K562 treated with DMSO at 1 percent for 12 hours (cell line): Measurements from ENCODE around the gene SLC44A4. TPM values are rescaled to one million over a fixed set of nuclear protein-coding genes. Genes with fewer than 3 reads are reported as not detected.

ENCODE experiments used
- total RNA-seq: library from RNA; unstranded; fragments of 300-600 nt; gene quantifications from 2 replicates; pipeline ENCODE4 v1.2.3, GENCODE V29; 2022; ENCODE audit not compliant: insufficient read depth

The SLC44A4 gene
- total RNA-seq = 9.6 and 13.1 TPM in 2 replicates

GRCh38 chr6:31878726-31879125 is at the start of gene SLC44A4:
SLC44A4 (minus strand) TSS chr6:31878997; CDS start chr6:31878980, 17 bp downstream.

GRCh38 chr6:31927242-31927862 is 48.6 kb upstream of the SLC44A4 start, which contains the start of gene C2:
C2 (plus strand) TSS chr6:31927717; CDS start chr6:31927753, 36 bp downstream.

GRCh38 chr6:31901953-31902643 is 23.3 kb upstream of the SLC44A4 start, which contains the start of gene ZBTB12:
ZBTB12 (minus strand) TSS chr6:31902086; CDS start chr6:31901305, 781 bp downstream.

GRCh38 chr6:31897612-31898382 is 19.0 kb upstream of the SLC44A4 start, which contains the start of gene EHMT2:
EHMT2 (minus strand) TSS chr6:31897698; CDS start chr6:31897677, 21 bp downstream.

GRCh38 chr6:31862344-31863235 is 16.2 kb downstream of the SLC44A4 start, which contains the start of gene NEU1:
NEU1 (minus strand) TSS chr6:31862821; CDS start chr6:31862776, 45 bp downstream.

GRCh38 chr6:31827286-31828079 is 51.3 kb downstream of the SLC44A4 start, which contains the start of gene HSPA1B:
HSPA1B (plus strand) TSS chr6:31827738; CDS start chr6:31827951, 213 bp downstream.

GRCh38 chr6:31815025-31815838 is 63.6 kb downstream of the SLC44A4 start, which contains the start of the genes HSPA1A and HSPA1L:
HSPA1A (plus strand) TSS chr6:31815543; CDS start chr6:31815757, 214 bp downstream.
HSPA1L (minus strand) TSS chr6:31815283; CDS start chr6:31811972, 3,311 bp downstream.

Other genes starting within 250 kb of the SLC44A4 start
- 285 and 425 TPM in 2 replicates for gene BAG6, start 226.3 kb downstream of the SLC44A4 start, total RNA-seq
- gene APOM, start 223.1 kb downstream of the SLC44A4 start, total RNA-seq = 3.6 and 14.1 TPM in 2 replicates
- gene C6orf47, start 218.2 kb downstream of the SLC44A4 start, total RNA-seq = 22.4 and 35.6 TPM in 2 replicates
- gene GPANK1, start 214.0 kb downstream of the SLC44A4 start, total RNA-seq = 48.9 and 50.1 TPM in 2 replicates
- 524 and 598 TPM in 2 replicates for gene CSNK2B, start 212.9 kb downstream of the SLC44A4 start, total RNA-seq
- 2.1 and 12.9 TPM in 2 replicates for gene LY6G5B, start 209.0 kb downstream of the SLC44A4 start, total RNA-seq
- gene LY6G5C, start 197.9 kb downstream of the SLC44A4 start, total RNA-seq = not detected in 2 replicates
- gene ABHD16A, start 175.7 kb downstream of the SLC44A4 start, total RNA-seq = 80.3 and 103 TPM in 2 replicates
- gene LY6G6F, start 172.1 kb downstream of the SLC44A4 start, total RNA-seq = not detected in 2 replicates
- gene LY6G6D, start 163.6 kb downstream of the SLC44A4 start, total RNA-seq = not detected in 2 replicates
- gene LY6G6C, start 157.3 kb downstream of the SLC44A4 start, total RNA-seq = not detected in 2 replicates
- gene MPIG6B, start 155.6 kb downstream of the SLC44A4 start, total RNA-seq = not detected in 2 replicates
- 45.6 and 57.2 TPM in 2 replicates for gene DDAH2, start 149.7 kb downstream of the SLC44A4 start, total RNA-seq
- gene CLIC1, start 142.5 kb downstream of the SLC44A4 start, total RNA-seq = 1,195 and 1,297 TPM in 2 replicates
- gene MSH5, start 139.0 kb downstream of the SLC44A4 start, total RNA-seq = 14.8 and 39.6 TPM in 2 replicates
- gene SAPCD1, start 116.3 kb downstream of the SLC44A4 start, total RNA-seq = 6.8 and 8.2 TPM in 2 replicates
- 1.5 and 6.2 TPM in 2 replicates for gene VWA7, start 101.7 kb downstream of the SLC44A4 start, total RNA-seq
- 86.3 and 98.8 TPM in 2 replicates for gene VARS1, start 83.2 kb downstream of the SLC44A4 start, total RNA-seq
- gene LSM2, start 72.0 kb downstream of the SLC44A4 start, total RNA-seq = 150 and 173 TPM in 2 replicates
- 3.4 and 6.2 TPM in 2 replicates for gene HSPA1L, start 63.7 kb downstream of the SLC44A4 start, total RNA-seq
- gene HSPA1A, start 63.5 kb downstream of the SLC44A4 start, total RNA-seq = 632 and 775 TPM in 2 replicates
- 409 and 626 TPM in 2 replicates for gene HSPA1B, start 51.3 kb downstream of the SLC44A4 start, total RNA-seq
- gene NEU1, start 16.2 kb downstream of the SLC44A4 start, total RNA-seq = 218 and 311 TPM in 2 replicates
- gene EHMT2, start 18.7 kb upstream of the SLC44A4 start, total RNA-seq = 62.9 and 90.8 TPM in 2 replicates
- 3.8 and 4.7 TPM in 2 replicates for gene ZBTB12, start 23.1 kb upstream of the SLC44A4 start, total RNA-seq
- gene C2, start 48.7 kb upstream of the SLC44A4 start, total RNA-seq = 8.2 and 11.3 TPM in 2 replicates
- 1.1 TPM in 1 of 2 replicates, not detected in the other for gene CFB, start 67.1 kb upstream of the SLC44A4 start, total RNA-seq
- 77.2 and 101 TPM in 2 replicates for gene NELFE, start 80.0 kb upstream of the SLC44A4 start, total RNA-seq
- 52.5 and 70.7 TPM in 2 replicates for gene SKIC2, start 80.2 kb upstream of the SLC44A4 start, total RNA-seq
- gene DXO, start 93.1 kb upstream of the SLC44A4 start, total RNA-seq = 16.1 and 31.2 TPM in 2 replicates
- gene C4A, start 103.1 kb upstream of the SLC44A4 start, total RNA-seq = 1.9 and 6.4 TPM in 2 replicates
- 3.6 and 5.9 TPM in 2 replicates for gene C4B, start 135.8 kb upstream of the SLC44A4 start, total RNA-seq
- 0.72 TPM in 1 of 2 replicates, not detected in the other for gene CYP21A2, start 159.4 kb upstream of the SLC44A4 start, total RNA-seq
- 19.3 and 23.3 TPM in 2 replicates for gene TNXB, start 230.3 kb upstream of the SLC44A4 start, total RNA-seq
- gene ATF6B, start 249.2 kb upstream of the SLC44A4 start, total RNA-seq = 63.5 and 117 TPM in 2 replicates